GM15510 (cell line): ENCODE data around the gene HSD11B2.

Experiments
- POLR2A ChIP-seq: IDR thresholded peaks from 3 replicates; pipeline ENCODE4 v1.6.1; 2011; ENCODE audit warnings: borderline replicate concordance; ENCODE audit not compliant: insufficient read length; ENCODE audit errors: extremely low read depth

The HSD11B2 gene

GRCh38 chr16:67405336-67405735, 25.6 kb upstream of the HSD11B2 start:
- no peak for TF ChIP-seq POLR2A

- no peak for TF ChIP-seq POLR2A
Observed at GRCh38 chr16:67406111-67406971, 24.6 kb upstream of the HSD11B2 start.

GRCh38 chr16:67407176-67407787, 23.6 kb upstream of the HSD11B2 start:
- TF ChIP-seq POLR2A, result no peak

GRCh38 chr16:67407788-67408452, 23.0 kb upstream of the HSD11B2 start:
- no peak for TF ChIP-seq POLR2A

GRCh38 chr16:67409631-67410030, 21.3 kb upstream of the HSD11B2 start:
- TF ChIP-seq POLR2A, result no peak

- no peak for TF ChIP-seq POLR2A
Observed at GRCh38 chr16:67411339-67411738, 19.6 kb upstream of the HSD11B2 start.

- no peak for TF ChIP-seq POLR2A
Observed at GRCh38 chr16:67412294-67412693, 18.6 kb upstream of the HSD11B2 start.

GRCh38 chr16:67413978-67414911, 16.7 kb upstream of the HSD11B2 start:
- TF ChIP-seq POLR2A, result no peak

GRCh38 chr16:67415872-67416793, 14.8 kb upstream of the HSD11B2 start, which contains the start of gene ZDHHC1:
Gene ZDHHC1 (minus strand): TSS chr16:67416477. CDS start chr16:67407775, 8,702 bp downstream.
- TF ChIP-seq POLR2A, result no peak

GRCh38 chr16:67417333-67418061, 13.4 kb upstream of the HSD11B2 start:
- no peak for TF ChIP-seq POLR2A

GRCh38 chr16:67419502-67419901, 11.4 kb upstream of the HSD11B2 start:
- TF ChIP-seq POLR2A, result no peak

- TF ChIP-seq POLR2A, result no peak
Observed at GRCh38 chr16:67419931-67420330, 11.0 kb upstream of the HSD11B2 start.

- TF ChIP-seq POLR2A, result no peak
Observed at GRCh38 chr16:67421030-67421429, 9.9 kb upstream of the HSD11B2 start.
